SH-SY5Y (cell line): ENCODE results near the gene PTPRG.

Source experiments
- GATA2 ChIP-seq: IDR thresholded peaks from 2 replicates; pipeline ENCODE4 v1.6.1; 2011; ENCODE audit warnings: mild to moderate bottlenecking, low read depth, low read length
- GATA3 ChIP-seq: IDR thresholded peaks from 2 replicates; pipeline ENCODE4 v1.6.1; 2011; ENCODE audit warnings: low read depth, mild to moderate bottlenecking, low read length, moderate library complexity

DNA sequence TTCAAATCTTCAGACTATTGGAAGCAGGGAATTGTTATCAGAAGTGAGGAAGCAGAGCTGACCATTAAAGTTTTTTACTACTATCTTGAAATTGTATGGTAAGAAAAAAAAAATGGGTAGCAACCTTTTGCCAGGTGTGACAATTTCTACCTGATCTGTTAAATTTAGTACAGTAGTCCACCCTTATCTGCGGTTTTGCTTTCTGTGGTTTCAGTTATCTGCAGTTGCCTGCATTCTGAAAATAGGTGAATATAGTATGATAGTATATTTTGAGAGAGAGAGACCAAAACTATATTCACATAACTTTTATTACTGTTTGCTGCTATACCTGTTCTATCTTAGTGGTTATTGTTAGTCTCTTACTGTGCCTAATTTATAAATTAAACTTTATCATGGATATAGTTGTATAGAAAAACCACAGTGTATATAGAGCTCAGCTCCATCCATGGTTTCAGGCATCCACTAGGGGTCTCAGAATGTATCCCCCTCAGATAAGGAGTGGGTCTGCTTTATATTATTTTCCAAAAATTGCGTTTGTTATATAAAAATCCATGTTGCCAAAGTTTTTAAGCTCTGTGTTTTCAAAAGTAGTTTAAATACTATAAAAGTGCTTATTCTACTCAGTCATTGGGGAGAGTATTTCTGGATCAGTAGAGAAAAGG is 69.9 kb downstream of the PTPRG start:
- no peak for TF ChIP-seq GATA2
- TF ChIP-seq GATA3 = no peak
